ENCODE measurements around the gene AIFM3. TPM values are rescaled to one million over a fixed set of nuclear protein-coding genes. Genes with fewer than 3 reads are reported as not detected.

The AIFM3 gene
- total RNA-seq, 1 donor from 2014 or later, result 0.47 TPM

GRCh38 chr22:20975541-20976290 is 8.7 kb downstream of the AIFM3 start:
- no peak for TF ChIP-seq CTCF (IDR thresholded peaks at IDR 0.05)
- H3K27me3 Mint-ChIP-seq (ENCODE audit: low read depth), result peaks cover 2% of the 10 kb centered on the region
- H3K4me3 Mint-ChIP-seq (ENCODE audit: unreplicated experiment), result no peak overlapping the region
- peaks cover 10% of the 10 kb centered on the region for H3K9me3 Mint-ChIP-seq (ENCODE audit: low read depth)
- no peak overlapping the region for H3K27ac Mint-ChIP-seq (ENCODE audit: unreplicated experiment)
- DNase-seq (ENCODE audit: low spot score), result no peak
- H3K36me3 Mint-ChIP-seq (ENCODE audit: low read depth), result no peaks in the 10 kb centered on the region
- peaks cover 11% of the 10 kb centered on the region for H3K4me1 Mint-ChIP-seq (ENCODE audit: low read depth)

GRCh38 chr22:20976291-20976877 is 9.3 kb downstream of the AIFM3 start:
- Mint-ChIP-seq H3K27ac (ENCODE audit: unreplicated experiment) (no peak overlapping the region), H3K27me3 (ENCODE audit: low read depth) (peaks cover 2% of the 10 kb centered on the region), H3K9me3 (ENCODE audit: low read depth) (peaks cover 10% of the 10 kb centered on the region), H3K36me3 (ENCODE audit: low read depth) (no peaks in the 10 kb centered on the region), H3K4me3 (ENCODE audit: unreplicated experiment) (no peak overlapping the region), H3K4me1 (ENCODE audit: low read depth) (peaks cover 16% of the 10 kb centered on the region)
- DNase-seq (ENCODE audit: low spot score), result peak; percentile 83
- no peak for TF ChIP-seq CTCF (IDR thresholded peaks at IDR 0.05)

GRCh38 chr22:20977019-20977418 is 10.0 kb downstream of the AIFM3 start:
- H3K9me3 Mint-ChIP-seq (ENCODE audit: low read depth), result peaks cover 10% of the 10 kb centered on the region
- H3K27ac Mint-ChIP-seq (ENCODE audit: unreplicated experiment), result no peak overlapping the region
- no peak overlapping the region for H3K4me3 Mint-ChIP-seq (ENCODE audit: unreplicated experiment)
- peaks cover 2% of the 10 kb centered on the region for H3K27me3 Mint-ChIP-seq (ENCODE audit: low read depth)
- TF ChIP-seq CTCF (IDR thresholded peaks at IDR 0.05), result no peak
- DNase-seq (ENCODE audit: low spot score), result no peak
- H3K36me3 Mint-ChIP-seq (ENCODE audit: low read depth), result no peaks in the 10 kb centered on the region
- H3K4me1 Mint-ChIP-seq (ENCODE audit: low read depth), result peaks cover 19% of the 10 kb centered on the region

GRCh38 chr22:20977516-20978170 is 10.6 kb downstream of the AIFM3 start:
- Mint-ChIP-seq H3K4me3 (ENCODE audit: unreplicated experiment) (no peak overlapping the region), H3K27me3 (ENCODE audit: low read depth) (peaks cover 2% of the 10 kb centered on the region), H3K36me3 (ENCODE audit: low read depth) (no peaks in the 10 kb centered on the region), H3K4me1 (ENCODE audit: low read depth) (peaks cover 20% of the 10 kb centered on the region), H3K9me3 (ENCODE audit: low read depth) (peaks cover 10% of the 10 kb centered on the region), H3K27ac (ENCODE audit: unreplicated experiment) (no peak overlapping the region)
- no peak for TF ChIP-seq CTCF (IDR thresholded peaks at IDR 0.05)
- no peak for DNase-seq (ENCODE audit: low spot score)

GRCh38 chr22:20978419-20978818 is 11.4 kb downstream of the AIFM3 start:
- Mint-ChIP-seq H3K27me3 (ENCODE audit: low read depth) (peaks cover 2% of the 10 kb centered on the region), H3K4me3 (ENCODE audit: unreplicated experiment) (no peak overlapping the region), H3K36me3 (ENCODE audit: low read depth) (no peaks in the 10 kb centered on the region), H3K4me1 (ENCODE audit: low read depth) (peaks cover 28% of the 10 kb centered on the region), H3K27ac (ENCODE audit: unreplicated experiment) (no peak overlapping the region), H3K9me3 (ENCODE audit: low read depth) (peaks cover 10% of the 10 kb centered on the region)
- DNase-seq (ENCODE audit: low spot score), result no peak
- no peak for TF ChIP-seq CTCF (IDR thresholded peaks at IDR 0.05)
